A549 (cell line): Measurements from ENCODE around the gene EFHD2. TPM values are rescaled to one million over a fixed set of nuclear protein-coding genes. Genes with fewer than 3 reads are reported as not detected.

Experiments used
- ATAC-seq, 2 experiments: fragments of 200-7000 bp in 1 of 2; fragments of >200 bp in 1 of 2; cut with Nextera tagmentation in 1 of 2; cut with Tn5 transposase in 1 of 2; 3 replicates each; pipeline versions ENCODE4 v1.8.0 to v1.9.1; 2018 to 2020; ENCODE audit warnings: mild to moderate bottlenecking in 1 of 2, moderate library complexity in 1 of 2
- CTCF ChIA-PET: fragments of 300-600 bp; sonication (Branson Sonifier 250); formaldehyde crosslinking; extraction: SDS; loops from one replicate; lab custom pipeline; 2021; ENCODE audit warnings: antibody characterized with exemption, inconsistent platforms; lab: Yijun Ruan, JAX
- POLR2A ChIA-PET: fragments of 350-600 bp; formaldehyde crosslinking; extraction: SDS; loops from one replicate; lab custom pipeline; 2021; ENCODE audit warnings: antibody characterized with exemption, inconsistent platforms; lab: Yijun Ruan, JAX
- DNase-seq, 2 experiments: peaks; one replicate each; pipeline versions ENCODE4 v3.0.0 to v3.0.0-alpha.2; 2011 to 2016; ENCODE audit warnings: low read depth in 1 of 2, low spot score in 1 of 2
- FAIRE-seq: peaks from 2 replicates; lab custom pipeline; 2011; peaks lifted over from hg19 to GRCh38; lab: Jason Lieb, UNC
- H3K27ac ChIP-seq, 2 experiments: fragments of >200 bp; sonication (Bioruptor Twin); formaldehyde crosslinking; 3 replicates each; pipeline ENCODE4 v1.5.1; 2016 to 2017
- H3K4me1 ChIP-seq: fragments of >200 bp; sonication (Bioruptor Twin); formaldehyde crosslinking; 3 replicates; pipeline ENCODE4 v1.6.1; 2016
- H3K4me2 ChIP-seq: fragments of >200 bp; sonication (Bioruptor Twin); formaldehyde crosslinking; 3 replicates; pipeline ENCODE4 v1.6.1; 2016
- H3K4me3 ChIP-seq: fragments of >200 bp; sonication (Bioruptor Twin); formaldehyde crosslinking; 3 replicates; pipeline ENCODE4 v1.5.1; 2016
- H3K9me3 ChIP-seq: fragments of >200 bp; sonication (Bioruptor Twin); formaldehyde crosslinking; 3 replicates; pipeline ENCODE4 v1.6.1; 2016
- ATOH8 ChIP-seq: fragments of 250-450 bp; sonication (Bioruptor Pico); IDR thresholded peaks from 2 replicates; pipeline ENCODE4 v1.5.0; 2020; ENCODE audit warnings: low read depth, mild to moderate bottlenecking, moderate library complexity
- BCL3 ChIP-seq: fragments of >200 bp; sonication (Bioruptor Twin); formaldehyde crosslinking; IDR thresholded peaks from 3 replicates; pipeline ENCODE4 v1.6.1; 2016
- BHLHE40 ChIP-seq: IDR thresholded peaks from 2 replicates; pipeline ENCODE4 v1.6.1; 2012; ENCODE audit warnings: low read depth, low read length, inconsistent platforms
- CBX2 ChIP-seq: fragments of 200-600 bp; sonication (generic); IDR thresholded peaks from 2 replicates; pipeline ENCODE4 v1.6.1; 2016; ENCODE audit warnings: low read depth, mild to moderate bottlenecking, borderline replicate concordance
- CBX8 ChIP-seq: fragments of 200-600 bp; sonication (generic); IDR thresholded peaks from 2 replicates; pipeline ENCODE4 v1.6.1; 2016
- ELK1 ChIP-seq: fragments of 150-350 bp; IDR thresholded peaks from 2 replicates; pipeline ENCODE4 v1.6.1; 2014; ENCODE audit warnings: low read depth, mild to moderate bottlenecking, low read length
- EP300 ChIP-seq, 2 experiments: fragments of >200 bp; sonication (Bioruptor Twin); formaldehyde crosslinking; IDR thresholded peaks; 2 replicates in 1 of 2; 3 replicates in 1 of 2; pipeline ENCODE4 v1.6.1; 2016 to 2017
- FOSB ChIP-seq: fragments of 250-450 bp; sonication (Bioruptor Pico); IDR thresholded peaks from 2 replicates; pipeline ENCODE4 v1.5.0; 2020; ENCODE audit warnings: mild to moderate bottlenecking, moderate library complexity
- GATA3 ChIP-seq: IDR thresholded peaks from 2 replicates; pipeline ENCODE4 v1.6.1; 2012; ENCODE audit warnings: borderline replicate concordance
- HES2 ChIP-seq: fragments of >200 bp; sonication (Bioruptor Twin); formaldehyde crosslinking; IDR thresholded peaks from 2 replicates; pipeline ENCODE4 v1.6.1; 2016
- HEYL ChIP-seq: fragments of 250-450 bp; sonication (Bioruptor Pico); IDR thresholded peaks from 2 replicates; pipeline ENCODE4 v1.8.0; 2021; ENCODE audit warnings: mild to moderate bottlenecking, moderate library complexity
- HMGXB4 ChIP-seq: fragments of 250-450 bp; sonication (Bioruptor Pico); IDR thresholded peaks from 2 replicates; pipeline ENCODE4 v1.5.0; 2021; ENCODE audit warnings: mild to moderate bottlenecking, moderate library complexity, borderline replicate concordance
- HOXA7 ChIP-seq: fragments of 250-450 bp; sonication (Bioruptor Pico); IDR thresholded peaks from 2 replicates; pipeline ENCODE4 v1.5.0; 2020; ENCODE audit warnings: mild to moderate bottlenecking, moderate library complexity
- HOXB5 ChIP-seq: fragments of 250-450 bp; sonication (Bioruptor Pico); IDR thresholded peaks from 2 replicates; pipeline ENCODE4 v1.5.0; 2020; ENCODE audit warnings: mild to moderate bottlenecking, moderate library complexity
- JUN ChIP-seq, 2 experiments: fragments of >200 bp; sonication (Bioruptor Twin); formaldehyde crosslinking; IDR thresholded peaks; 2 replicates in 1 of 2; 3 replicates in 1 of 2; pipeline ENCODE4 v1.6.1; 2016 to 2017
- MAFK ChIP-seq: fragments of 450-650 bp; IDR thresholded peaks from 2 replicates; pipeline ENCODE4 v1.6.1; 2014; ENCODE audit not compliant: partially characterized antibody
- MAX ChIP-seq: IDR thresholded peaks from 2 replicates; pipeline ENCODE4 v1.6.1; 2012
- MAZ ChIP-seq: fragments of 150-350 bp; IDR thresholded peaks from 2 replicates; pipeline ENCODE4 v1.6.1; 2014; ENCODE audit warnings: antibody characterized with exemption, low read depth, low read length, borderline replicate concordance
- NR3C1 ChIP-seq: fragments of >200 bp; sonication (Bioruptor Twin); formaldehyde crosslinking; IDR thresholded peaks from 3 replicates; pipeline ENCODE4 v1.6.1; 2017
- PBX3 ChIP-seq: IDR thresholded peaks from 2 replicates; pipeline ENCODE4 v1.6.1; 2012
- PHF8 ChIP-seq: fragments of 200-600 bp; sonication (generic); IDR thresholded peaks from 2 replicates; pipeline ENCODE4 v1.6.1; 2016; ENCODE audit warnings: low read depth, mild to moderate bottlenecking, antibody characterized with exemption, moderate library complexity, borderline replicate concordance
- POLR2A ChIP-seq: IDR thresholded peaks from 2 replicates; pipeline ENCODE4 v1.6.1; 2012; ENCODE audit warnings: mild to moderate bottlenecking, low read length
- POLR2AphosphoS2 ChIP-seq: conservative IDR thresholded peaks from 2 replicates; pipeline ENCODE4 v1.6.1; 2012; ENCODE audit warnings: low read length, improper control_type of control experiment, inconsistent platforms
- RNF2 ChIP-seq: fragments of 200-600 bp; sonication (generic); IDR thresholded peaks from 2 replicates; pipeline ENCODE4 v1.6.1; 2016; ENCODE audit warnings: low read depth, mild to moderate bottlenecking, antibody characterized with exemption, moderate library complexity, borderline replicate concordance
- SMC3 ChIP-seq: fragments of >200 bp; sonication (Bioruptor Twin); formaldehyde crosslinking; IDR thresholded peaks from 3 replicates; pipeline ENCODE4 v1.6.1; 2018; ENCODE audit warnings: inconsistent platforms
- TFCP2L1 ChIP-seq: fragments of 250-450 bp; sonication (Bioruptor Pico); IDR thresholded peaks from 2 replicates; pipeline ENCODE4 v1.5.0; 2021; ENCODE audit warnings: mild to moderate bottlenecking
- ZFP36 ChIP-seq: fragments of 450-650 bp; IDR thresholded peaks from 2 replicates; pipeline ENCODE4 v1.6.1; 2014; ENCODE audit warnings: borderline replicate concordance; ENCODE audit not compliant: partially characterized antibody
- WGBS: methylation state at CpG from one replicate; pipeline ENCODE4 v1.1.6; 2017; ENCODE audit errors: missing lambda C conversion rate; 5-methylcytosine and 5-hydroxymethylcytosine counted together
- polyA plus RNA-seq, 4 experiments: library from polyadenylated mRNA; depleted of rRNA in 3 of 4; stranded (reverse); fragments of >200 nt; fragmentation: RNase III in 1 of 4; extraction: RNeasy Plus Mini Kit Qiagen cat#74134 plus additional on column Dnase treatment in 1 of 4; gene quantifications; 2 replicates in 3 of 4; 3 replicates in 1 of 4; pipeline ENCODE4 v1.2.3, GENCODE V29; 2011 to 2017

EFHD2 gene
- polyA plus RNA-seq, 2 of the 4 experiments (the other 2 are of a cell fraction), result 33.1 to 96.2 TPM

GRCh38 chr1:15424981-15425380 lies 15.3 kb downstream of the EFHD2 start:
- POLR2A ChIA-PET, result no interaction called here
- ATAC-seq, result no peak

GRCh38 chr1:15425521-15425920 lies 15.8 kb downstream of the EFHD2 start:
- ATAC-seq (no peak), FAIRE-seq (no peak)
- POLR2A ChIA-PET, result no interaction called here
- CTCF ChIA-PET, result interaction anchor here (0.7 to 9.8 kb wide), 5 partner anchors 9 to 102 kb away, joined by 3 to 150 read pairs (median 10); no protein-coding TSS in a partner anchor
- no peak overlapping the region for H3K4me2 ChIP-seq
- no peak for TF ChIP-seq GATA3
- peak; percentile 29 for TF ChIP-seq ZFP36
- no peak for TF ChIP-seq SMC3
- no peak for TF ChIP-seq BHLHE40
- TF ChIP-seq EP300 (IDR thresholded peaks at IDR 0.05), result no peak
- TF ChIP-seq, all 56 proteins: peak for 1
- Histone ChIP-seq H3K27ac (peak overlapping the region; percentile 97 to 98), H3K9me3 (no peaks in the 10 kb centered on the region), H3K4me3 (no peak overlapping the region), H3K4me1 (peaks cover 84% of the 10 kb centered on the region)
- WGBS, result 95% methylated on average over 10 of the region's 10 CpGs
- no peak for DNase-seq

More at GRCh38 chr1:15424981-15425380, 15.3 kb downstream of the EFHD2 start:
- CTCF ChIA-PET, result interaction anchor here (2.9 to 9.8 kb wide), 2 partner anchors 8 to 101 kb away, joined by 10 to 150 read pairs; no protein-coding TSS in a partner anchor
- H3K4me3 ChIP-seq, result no peak overlapping the region
- peak overlapping the region; percentile 53 for H3K4me2 ChIP-seq
- DNase-seq (no peak), FAIRE-seq (no peak)
- no peak for TF ChIP-seq SMC3
- no peak for TF ChIP-seq PHF8
- no peak for TF ChIP-seq TFCP2L1 (CRISPR knock-in tag)
- no peak for TF ChIP-seq EP300 (IDR thresholded peaks at IDR 0.05)
- no peak for TF ChIP-seq HOXA7 (CRISPR knock-in tag)
- no peak for TF ChIP-seq POLR2A
- no peak for TF ChIP-seq FOSB (CRISPR knock-in tag)
- TF ChIP-seq MAX, result no peak
- TF ChIP-seq JUN (IDR thresholded peaks at IDR 0.05), result no peak
- TF ChIP-seq HES2, result no peak
- no peak for TF ChIP-seq CBX8
- no peak for TF ChIP-seq HEYL
- TF ChIP-seq PBX3, result no peak
- TF ChIP-seq RNF2, result no peak
- no peak for TF ChIP-seq HOXB5 (CRISPR knock-in tag)
- TF ChIP-seq CBX2, result no peak
- TF ChIP-seq MAFK, result no peak
- H3K27ac ChIP-seq, result peak overlapping the region; percentile 97 to 98
- 50% methylated on average over 1 of the region's 5 CpGs for WGBS
- H3K9me3 ChIP-seq, result no peaks in the 10 kb centered on the region
- peaks cover 79% of the 10 kb centered on the region for H3K4me1 ChIP-seq

GRCh38 chr1:15425958-15426357 lies 16.3 kb downstream of the EFHD2 start:
- H3K4me1 ChIP-seq, result peaks cover 86% of the 10 kb centered on the region
- CTCF ChIA-PET, result interaction anchor here (0.7 to 9.8 kb wide), 7 partner anchors 9 to 108 kb away, joined by 3 to 150 read pairs (median 10); no protein-coding TSS in a partner anchor

More at GRCh38 chr1:15425958-15426357, 16.3 kb downstream of the EFHD2 start:
- peak overlapping the region; percentile 97 to 98 for H3K27ac ChIP-seq
- FAIRE-seq (no peak), ATAC-seq (peak in 1 of 2 experiments; percentile 0; a peak in 1 of 6 replicates), DNase-seq (no peak)
- H3K4me2 ChIP-seq, result peak overlapping the region; percentile 81
- POLR2A ChIA-PET, result interaction anchor here (1.2 kb wide), 1 partner anchor 16 kb away, joined by 7 read pairs; the partner anchor contains the start of gene EFHD2
- WGBS, result 62% methylated on average over 5 of the region's 6 CpGs
- TF ChIP-seq BCL3 (no peak), NR3C1 (no peak), POLR2AphosphoS2 (no peak), JUN (IDR thresholded peaks at IDR 0.05) (no peak), CBX8 (no peak), MAX (no peak), ELK1 (no peak), ATOH8 (CRISPR knock-in tag) (no peak), MAZ (no peak), HMGXB4 (no peak)
- no peaks in the 10 kb centered on the region for H3K9me3 ChIP-seq
- no peak overlapping the region for H3K4me3 ChIP-seq
